ENCODE data around the gene STEEP1.

GRCh38 chrX:119574394-119575266 is 9.4 kb upstream of the STEEP1 start, which contains the start of gene UBE2A:
- TF ChIP-seq CTCF (IDR thresholded peaks at IDR 0.05; ENCODE audit: borderline replicate concordance, extremely low read depth, low read length, poor library complexity, severe bottlenecking) (peak; percentile 22), EZH2 (IDR thresholded peaks at IDR 0.05; ENCODE audit: borderline replicate concordance, low read depth, low read length, severe bottlenecking) (no peak)
